ENCODE measurements around the gene ZNF771. TPM values are rescaled to one million over a fixed set of nuclear protein-coding genes. Genes with fewer than 3 reads are reported as not detected.

ZNF771 gene
- total RNA-seq, 2 experiments from 2014 or later, result 0.80 to 1.2 TPM

DNA sequence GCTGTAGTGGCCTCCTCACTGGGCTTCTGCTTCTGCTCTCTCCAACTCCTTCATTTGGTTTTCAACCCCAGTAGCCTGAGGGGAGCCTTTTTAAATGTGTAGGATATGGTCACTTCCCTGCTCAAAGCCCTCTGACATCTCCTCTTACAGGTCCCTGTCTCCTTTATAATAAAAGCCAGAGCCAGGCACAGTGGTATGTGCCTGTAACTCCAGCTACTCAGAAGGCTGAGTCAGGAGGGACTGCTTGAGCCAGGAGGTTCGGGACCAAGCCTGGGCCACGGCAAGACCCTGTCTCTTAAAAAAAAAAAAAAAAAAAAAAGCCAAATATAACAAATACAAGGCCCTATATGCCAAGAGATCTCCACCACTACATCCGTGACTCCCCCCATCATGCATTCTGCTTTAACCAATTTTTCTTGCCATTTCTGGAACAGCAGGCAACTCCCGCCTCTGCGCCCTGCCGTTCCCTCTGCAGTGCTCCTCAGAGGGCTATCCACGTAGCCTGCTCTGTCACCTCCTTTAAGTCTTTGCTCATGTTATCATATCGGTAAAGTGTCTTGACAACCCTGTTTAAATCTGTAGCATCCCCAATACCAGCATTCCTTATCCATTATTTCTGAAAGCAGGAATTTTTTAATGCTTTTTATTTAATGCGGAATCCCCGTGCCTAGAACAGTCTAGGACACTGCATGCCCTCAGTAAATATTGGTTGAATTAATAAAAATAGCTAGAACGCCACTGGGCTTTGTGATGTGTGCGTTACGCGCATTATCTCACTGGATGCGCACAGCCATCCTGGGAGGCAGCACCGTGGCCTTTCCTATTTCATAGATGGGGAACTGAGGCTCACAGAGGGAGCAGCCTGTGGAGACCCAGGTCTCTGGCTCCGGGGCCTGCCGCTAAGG lies 9.5 kb downstream of the ZNF771 start:
- Histone ChIP-seq H3K4me1 (ENCODE audit: insufficient read depth, low read length) (peaks cover 16% of the 10 kb centered on the region), H3K27ac (ENCODE audit: low read depth in 1 of 2, low read length in 2 of 2) (peak overlapping the region in 1 of 2 donors; percentile 73), H3K36me3 (ENCODE audit: insufficient read depth, low read length) (peaks cover 7% of the 10 kb centered on the region), H3K9me3 (ENCODE audit: control insufficient read depth in 1 of 2, insufficient read depth in 1 of 2, low read length in 2 of 2) (no peaks in the 10 kb centered on the region), H3K27me3 (ENCODE audit: control insufficient read depth in 1 of 2, insufficient read depth in 2 of 2, low read length in 2 of 2) (no peaks in the 10 kb centered on the region), H3K4me3 (ENCODE audit: low read length) (peak overlapping the region; percentile 53)
- H3K27ac Mint-ChIP-seq, result peak overlapping the region; percentile 85
- H3K27me3 Mint-ChIP-seq, result no peaks in the 10 kb centered on the region
- intact Hi-C loops (cut with DNase I, micrococcal nuclease), result loop anchor here in 1 of 2 experiments (1.0 to 10.0 kb wide), 3 partner anchors 294 to 352 kb away; partner anchors contain the start of genes ALDOA, MAPK3, TBX6 and YPEL3
- H3K4me1 Mint-ChIP-seq (ENCODE audit: low read depth), result peaks cover 21% of the 10 kb centered on the region
- POLR2A ChIA-PET, result interaction anchor here (0.6 to 4.9 kb wide), 57 partner anchors 9 to 701 kb away, joined by 3 to 119 read pairs (median 6); partner anchors contain the start of genes ALDOA, CD2BP2, CORO1A and DCTPP1
- CTCF ChIA-PET, result interaction anchor here (0.9 to 2.3 kb wide), 8 partner anchors 8 to 274 kb away, joined by 3 to 13 read pairs (median 6); partner anchors contain the start of genes DCTPP1 and ZNF771
- H3K36me3 Mint-ChIP-seq (ENCODE audit: low read depth), result peaks cover 27% of the 10 kb centered on the region
- no peaks in the 10 kb centered on the region for H3K9me3 Mint-ChIP-seq
- ATAC-seq (ENCODE audit: poor library complexity) (no peak), DNase-seq (no peak)
- H3K4me3 Mint-ChIP-seq, result peak overlapping the region; percentile 80
- TF ChIP-seq, protein P1, sequence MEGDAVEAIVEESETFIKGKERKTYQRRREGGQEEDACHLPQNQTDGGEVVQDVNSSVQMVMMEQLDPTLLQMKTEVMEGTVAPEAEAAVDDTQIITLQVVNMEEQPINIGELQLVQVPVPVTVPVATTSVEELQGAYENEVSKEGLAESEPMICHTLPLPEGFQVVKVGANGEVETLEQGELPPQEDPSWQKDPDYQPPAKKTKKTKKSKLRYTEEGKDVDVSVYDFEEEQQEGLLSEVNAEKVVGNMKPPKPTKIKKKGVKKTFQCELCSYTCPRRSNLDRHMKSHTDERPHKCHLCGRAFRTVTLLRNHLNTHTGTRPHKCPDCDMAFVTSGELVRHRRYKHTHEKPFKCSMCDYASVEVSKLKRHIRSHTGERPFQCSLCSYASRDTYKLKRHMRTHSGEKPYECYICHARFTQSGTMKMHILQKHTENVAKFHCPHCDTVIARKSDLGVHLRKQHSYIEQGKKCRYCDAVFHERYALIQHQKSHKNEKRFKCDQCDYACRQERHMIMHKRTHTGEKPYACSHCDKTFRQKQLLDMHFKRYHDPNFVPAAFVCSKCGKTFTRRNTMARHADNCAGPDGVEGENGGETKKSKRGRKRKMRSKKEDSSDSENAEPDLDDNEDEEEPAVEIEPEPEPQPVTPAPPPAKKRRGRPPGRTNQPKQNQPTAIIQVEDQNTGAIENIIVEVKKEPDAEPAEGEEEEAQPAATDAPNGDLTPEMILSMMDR (IDR thresholded peaks at IDR 0.05), result no peak

DNA sequence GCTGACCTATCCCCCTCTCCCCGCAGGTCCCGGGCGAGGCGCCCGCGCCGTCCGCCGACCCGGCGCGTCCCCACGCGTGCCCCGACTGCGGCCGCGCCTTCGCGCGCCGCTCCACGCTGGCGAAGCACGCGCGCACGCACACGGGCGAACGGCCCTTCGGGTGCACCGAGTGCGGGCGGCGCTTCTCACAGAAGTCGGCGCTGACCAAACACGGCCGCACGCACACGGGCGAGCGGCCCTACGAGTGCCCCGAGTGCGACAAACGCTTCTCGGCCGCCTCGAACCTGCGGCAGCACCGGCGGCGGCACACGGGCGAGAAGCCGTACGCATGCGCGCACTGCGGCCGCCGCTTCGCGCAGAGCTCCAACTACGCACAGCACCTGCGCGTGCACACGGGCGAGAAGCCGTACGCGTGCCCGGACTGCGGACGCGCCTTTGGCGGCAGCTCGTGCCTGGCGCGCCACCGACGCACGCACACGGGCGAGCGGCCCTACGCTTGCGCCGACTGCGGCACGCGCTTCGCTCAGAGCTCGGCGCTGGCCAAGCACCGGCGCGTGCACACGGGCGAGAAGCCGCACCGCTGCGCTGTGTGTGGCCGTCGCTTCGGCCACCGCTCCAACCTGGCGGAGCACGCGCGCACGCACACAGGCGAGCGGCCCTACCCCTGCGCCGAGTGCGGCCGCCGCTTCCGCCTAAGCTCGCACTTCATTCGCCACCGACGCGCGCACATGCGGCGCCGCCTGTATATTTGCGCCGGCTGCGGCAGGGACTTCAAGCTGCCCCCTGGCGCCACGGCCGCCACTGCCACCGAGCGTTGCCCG lies 10.3 kb downstream of the ZNF771 start:
- TF ChIP-seq, protein P1 (IDR thresholded peaks at IDR 0.05), result no peak
- H3K9me3 Mint-ChIP-seq, result no peaks in the 10 kb centered on the region
- peak overlapping the region; percentile 86 for H3K27ac Mint-ChIP-seq
- ChIA-PET CTCF (interaction anchor here (0.7 to 2.3 kb wide), 9 partner anchors 8 to 275 kb away, joined by 3 to 13 read pairs (median 3); partner anchors contain the start of genes DCTPP1, ZNF48 and ZNF771), POLR2A (interaction anchor here (0.5 to 4.9 kb wide), 64 partner anchors 9 to 766 kb away, joined by 3 to 119 read pairs (median 6); partner anchors contain the start of genes ALDOA, CD2BP2, CORO1A and DCTPP1)
- H3K27me3 ChIP-seq (ENCODE audit: control insufficient read depth in 1 of 2, insufficient read depth in 2 of 2, low read length in 2 of 2), result no peaks in the 10 kb centered on the region
- intact Hi-C loops (cut with DNase I, micrococcal nuclease), result loop anchor here in 1 of 2 experiments (1.0 to 10.0 kb wide), 3 partner anchors 294 to 353 kb away; partner anchors contain the start of genes ALDOA, MAPK3, TBX6 and YPEL3
- H3K36me3 ChIP-seq (ENCODE audit: insufficient read depth, low read length), result peaks cover 11% of the 10 kb centered on the region
- H3K4me3 Mint-ChIP-seq, result peak overlapping the region; percentile 80
- H3K4me1 Mint-ChIP-seq (ENCODE audit: low read depth), result peaks cover 21% of the 10 kb centered on the region
- ATAC-seq (ENCODE audit: poor library complexity) (peak; percentile 85), DNase-seq (peak; percentile 77 to 98 (median 88))
- peaks cover 26% of the 10 kb centered on the region for H3K36me3 Mint-ChIP-seq (ENCODE audit: low read depth)
- peak overlapping the region; percentile 73 for H3K27ac ChIP-seq (ENCODE audit: low read depth in 1 of 2, low read length in 2 of 2)
- H3K27me3 Mint-ChIP-seq, result no peaks in the 10 kb centered on the region
- peaks cover 16% of the 10 kb centered on the region for H3K4me1 ChIP-seq (ENCODE audit: insufficient read depth, low read length)
- H3K4me3 ChIP-seq (ENCODE audit: low read length), result peak overlapping the region; percentile 53
- H3K9me3 ChIP-seq (ENCODE audit: control insufficient read depth in 1 of 2, insufficient read depth in 1 of 2, low read length in 2 of 2), result no peaks in the 10 kb centered on the region
